Lower leg skin (tissue), 4 donors: ENCODE results near the gene ASF1A. TPM values are rescaled to one million over a fixed set of nuclear protein-coding genes. Genes with fewer than 3 reads are reported as not detected.

Source experiments
- DNase-seq, 2 donors: peaks; one replicate each; pipeline ENCODE4 v3.0.0-alpha.2; 2019; ENCODE audit warnings: low spot score in 2 of 2
- H3K4me3 ChIP-seq: fragments of 200-600 bp; sonication (generic); 2 replicates; pipeline ENCODE4 v1.5.1; 2017; ENCODE audit warnings: mild to moderate bottlenecking, low read depth; ENCODE audit not compliant: poor library complexity, severe bottlenecking
- POLR2A ChIP-seq, 2 donors: fragments of 450-650 bp; IDR thresholded peaks; one replicate each; pipeline ENCODE4 v1.6.1; 2016 to 2017; ENCODE audit warnings: antibody characterized with exemption in 2 of 2, mild to moderate bottlenecking in 1 of 2, moderate library complexity in 1 of 2
- WGBS, 2 donors: methylation state at CpG; one replicate each; pipeline ENCODE4 v1.1.5; 2018; 5-methylcytosine and 5-hydroxymethylcytosine counted together
- intact Hi-C: fragments of 100-400 bp; cut with DNase I; formaldehyde crosslinking; loops from one replicate; pipeline ENCODE4 v1.15.0; 2023; ENCODE audit warnings: low total_unique reads
- total RNA-seq, 4 donors: library from RNA; depleted of rRNA; stranded (reverse); fragments of >200 nt; gene quantifications; one replicate each; pipeline ENCODE4 v1.1.0, GENCODE V29; 2016
- TF ChIP-seq, protein P1 (sequence below), 3 donors: fragments of 450-650 bp; IDR thresholded peaks; one replicate each; pipeline ENCODE4 v1.5.1; 2016; ENCODE audit warnings: antibody characterized with exemption in 3 of 3, mild to moderate bottlenecking in 3 of 3, moderate library complexity in 2 of 3

Gene ASF1A
- total RNA-seq, 4 donors from 2014 or later, result 6.9 to 15.4 (median 11.6) TPM

DNA sequence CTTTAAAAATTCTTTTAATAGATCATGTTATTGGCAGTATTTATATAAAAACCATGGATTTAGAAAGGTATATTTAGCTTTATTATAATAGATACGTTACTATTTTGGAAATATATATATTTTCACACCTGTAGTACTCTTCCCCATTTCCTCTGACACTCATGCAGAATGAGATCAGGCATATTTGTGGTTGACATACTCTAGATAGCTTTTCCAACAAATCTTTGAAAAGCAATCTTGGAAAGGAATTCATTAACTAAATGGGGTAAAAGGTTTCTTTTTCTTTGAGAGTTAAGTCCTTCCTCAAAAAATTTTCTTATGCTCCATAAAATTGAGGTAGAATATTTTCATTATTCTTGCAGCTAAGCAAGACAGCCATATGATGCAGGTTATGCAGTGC, 14.5 kb downstream of the ASF1A start:
- 82% methylated on average over 1 of the region's 1 CpG for WGBS, 2 donors
- DNase-seq, result no peak
- intact Hi-C loops, result no loop called here
- TF ChIP-seq, protein P1, sequence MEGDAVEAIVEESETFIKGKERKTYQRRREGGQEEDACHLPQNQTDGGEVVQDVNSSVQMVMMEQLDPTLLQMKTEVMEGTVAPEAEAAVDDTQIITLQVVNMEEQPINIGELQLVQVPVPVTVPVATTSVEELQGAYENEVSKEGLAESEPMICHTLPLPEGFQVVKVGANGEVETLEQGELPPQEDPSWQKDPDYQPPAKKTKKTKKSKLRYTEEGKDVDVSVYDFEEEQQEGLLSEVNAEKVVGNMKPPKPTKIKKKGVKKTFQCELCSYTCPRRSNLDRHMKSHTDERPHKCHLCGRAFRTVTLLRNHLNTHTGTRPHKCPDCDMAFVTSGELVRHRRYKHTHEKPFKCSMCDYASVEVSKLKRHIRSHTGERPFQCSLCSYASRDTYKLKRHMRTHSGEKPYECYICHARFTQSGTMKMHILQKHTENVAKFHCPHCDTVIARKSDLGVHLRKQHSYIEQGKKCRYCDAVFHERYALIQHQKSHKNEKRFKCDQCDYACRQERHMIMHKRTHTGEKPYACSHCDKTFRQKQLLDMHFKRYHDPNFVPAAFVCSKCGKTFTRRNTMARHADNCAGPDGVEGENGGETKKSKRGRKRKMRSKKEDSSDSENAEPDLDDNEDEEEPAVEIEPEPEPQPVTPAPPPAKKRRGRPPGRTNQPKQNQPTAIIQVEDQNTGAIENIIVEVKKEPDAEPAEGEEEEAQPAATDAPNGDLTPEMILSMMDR (IDR thresholded peaks at IDR 0.05), result no peak
- no peak for TF ChIP-seq POLR2A (IDR thresholded peaks at IDR 0.05)
- H3K4me3 ChIP-seq, result no peak overlapping the region

DNA sequence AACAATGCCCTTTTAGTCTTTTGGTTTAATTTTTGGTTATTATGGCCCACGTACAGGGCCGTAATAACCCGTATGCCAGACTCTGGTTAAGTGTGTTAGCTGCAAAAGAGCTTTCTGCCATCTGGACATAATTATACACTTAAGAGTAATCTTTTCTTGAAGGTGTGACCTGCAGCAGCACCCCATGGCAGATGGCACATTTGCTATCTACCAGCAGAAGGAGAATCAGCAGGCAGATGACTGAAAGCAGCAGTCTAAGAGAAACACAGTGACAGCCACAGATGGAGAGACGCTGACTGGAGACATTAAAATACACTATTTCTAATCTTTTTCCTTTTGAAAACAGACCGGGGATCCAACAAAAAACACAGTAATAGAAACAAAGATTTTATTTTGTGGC, 18.7 kb downstream of the ASF1A start:
- TF ChIP-seq, protein P1 (IDR thresholded peaks at IDR 0.05), result no peak
- TF ChIP-seq POLR2A (IDR thresholded peaks at IDR 0.05), result no peak
- H3K4me3 ChIP-seq, result no peak overlapping the region
- intact Hi-C loops, result no loop called here
- no peak for DNase-seq
- WGBS, 2 donors, result 84 to 85% methylated on average over 5 of the region's 5 CpGs

DNA sequence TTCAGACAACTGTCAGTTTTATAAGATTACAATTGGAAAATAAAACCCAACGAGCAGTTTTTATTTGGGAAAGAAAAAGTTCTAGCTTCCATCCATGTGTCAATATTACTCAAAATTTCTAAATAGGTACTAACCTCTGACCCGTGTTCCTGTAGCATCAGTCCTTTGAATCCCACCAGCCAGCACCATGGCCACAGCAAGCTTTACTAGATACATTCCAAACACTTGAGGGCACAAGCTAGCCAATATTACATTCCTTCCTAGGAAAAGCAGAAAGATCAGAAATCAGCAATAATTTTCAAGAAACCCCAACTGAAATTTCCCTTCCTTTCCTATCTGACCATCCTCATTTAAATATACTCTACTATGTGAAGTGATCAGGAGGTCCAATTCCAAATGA, 19.2 kb downstream of the ASF1A start:
- intact Hi-C loops, result no loop called here
- 85 to 92% methylated on average over 2 of the region's 2 CpGs for WGBS, 2 donors
- no peak overlapping the region for H3K4me3 ChIP-seq
- no peak for TF ChIP-seq POLR2A (IDR thresholded peaks at IDR 0.05)
- TF ChIP-seq, protein P1 (IDR thresholded peaks at IDR 0.05), result no peak
- DNase-seq, result no peak

DNA sequence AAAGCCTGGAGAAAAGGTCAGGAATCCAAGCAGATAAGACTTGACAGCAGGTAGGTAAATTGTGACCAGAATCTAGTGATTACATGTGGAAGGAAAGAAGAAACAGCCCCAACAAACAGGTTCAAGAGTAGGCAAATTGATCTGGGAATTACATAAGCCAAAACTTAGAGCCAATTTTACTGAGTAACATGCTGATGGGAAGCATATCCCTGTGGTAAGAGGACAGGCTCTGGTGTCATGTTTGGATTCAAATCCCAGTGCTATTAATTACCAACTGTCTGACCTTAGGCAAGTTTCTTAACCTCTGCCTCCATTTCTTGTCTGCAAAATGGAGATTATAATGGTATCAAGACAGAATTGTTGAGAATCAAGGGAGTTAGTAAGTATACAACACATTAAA, 20.6 kb downstream of the ASF1A start:
- no peak for DNase-seq
- intact Hi-C loops, result no loop called here
- no peak overlapping the region for H3K4me3 ChIP-seq
- TF ChIP-seq, protein P1 (IDR thresholded peaks at IDR 0.05), result no peak
- no peak for TF ChIP-seq POLR2A (IDR thresholded peaks at IDR 0.05)

DNA sequence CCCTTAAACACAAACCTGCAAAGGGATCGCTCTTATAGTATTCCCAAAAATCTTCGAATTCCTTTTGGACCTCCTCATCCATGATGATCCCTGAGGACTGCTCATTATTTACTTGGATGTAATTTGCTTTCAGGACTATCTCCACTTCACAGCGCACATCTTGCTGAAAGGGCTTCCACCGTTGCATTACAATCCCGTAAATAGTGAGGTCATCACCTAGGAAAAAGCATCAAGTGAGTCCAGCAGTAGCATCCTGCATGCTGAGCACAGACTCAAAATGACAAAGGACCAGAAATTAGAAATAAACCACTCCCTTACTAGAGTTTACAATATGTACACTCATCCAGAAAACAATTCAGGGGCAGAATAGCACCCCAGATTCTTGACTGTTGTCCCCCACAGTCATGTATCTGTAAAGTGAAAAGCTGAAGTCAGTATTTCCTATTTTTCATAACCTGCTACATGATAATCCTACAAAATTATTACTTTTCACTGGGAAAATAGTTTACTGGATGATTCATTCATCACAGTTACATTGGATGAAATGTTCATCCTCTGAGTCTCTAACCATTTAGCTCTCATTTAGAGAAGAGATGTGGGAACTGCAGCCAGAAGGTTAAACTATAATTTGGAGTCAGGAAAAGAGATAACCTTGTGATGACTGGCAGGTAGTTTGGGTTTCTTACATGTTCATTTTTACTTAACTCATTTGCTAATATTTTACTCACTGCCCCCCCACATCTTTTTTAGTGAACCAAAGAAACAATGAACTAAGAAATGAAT, 23.8 kb downstream of the ASF1A start:
- no peak for TF ChIP-seq POLR2A (IDR thresholded peaks at IDR 0.05)
- TF ChIP-seq, protein P1 (IDR thresholded peaks at IDR 0.05), result no peak
- 89 to 92% methylated on average over 5 of the region's 5 CpGs for WGBS, 2 donors
- intact Hi-C loops, result no loop called here
- DNase-seq, result no peak
- H3K4me3 ChIP-seq, result no peak overlapping the region

DNA sequence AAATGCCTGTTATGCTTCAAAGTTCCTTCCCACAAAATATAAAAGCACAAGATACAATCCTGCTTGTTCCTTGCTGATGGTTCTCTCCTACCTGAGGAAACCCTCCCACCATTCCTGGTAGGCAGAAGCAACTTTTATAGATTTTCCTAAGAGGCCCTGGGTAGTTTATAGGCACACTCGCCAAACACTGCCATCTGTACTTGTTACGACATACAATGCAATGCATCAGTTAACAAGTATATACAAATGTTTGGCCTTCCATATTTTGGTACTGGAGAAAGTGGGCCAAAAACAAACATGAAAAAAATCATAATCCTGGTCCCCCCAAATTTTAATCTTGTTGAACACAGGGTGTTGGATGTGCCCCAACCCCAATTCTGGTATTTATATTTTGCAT, 24.4 kb downstream of the ASF1A start:
- 79 to 86% methylated on average over 2 of the region's 2 CpGs for WGBS, 2 donors
- DNase-seq, result no peak
- no peak for TF ChIP-seq POLR2A (IDR thresholded peaks at IDR 0.05)
- TF ChIP-seq, protein P1 (IDR thresholded peaks at IDR 0.05), result no peak
- no peak overlapping the region for H3K4me3 ChIP-seq
- intact Hi-C loops, result no loop called here
